K562 (cell line): ENCODE measurements around the gene PHTF1. TPM values are rescaled to one million over a fixed set of nuclear protein-coding genes. Genes with fewer than 3 reads are reported as not detected.
A peak's percentile ranks its signal among the peaks of the same experiment; 100 is the strongest.

ENCODE experiments used
- AFF1 ChIP-seq, 2 experiments: fragments of 450-650 bp; IDR thresholded peaks; 2 replicates each; pipeline ENCODE4 v1.6.1; 2018; ENCODE audit warnings: mild to moderate bottlenecking in 2 of 2, low read depth in 1 of 2; ENCODE audit not compliant: partially characterized antibody in 2 of 2
- CBFA2T2 ChIP-seq: fragments of 450-650 bp; conservative IDR thresholded peaks from 2 replicates; pipeline ENCODE4 v1.6.1; 2017; ENCODE audit warnings: mild to moderate bottlenecking
- CREB1 ChIP-seq, 2 experiments: sonication (generic) in 1 of 2; formaldehyde crosslinking in 1 of 2; IDR thresholded peaks; 2 replicates each; pipeline versions ENCODE4 v1.6.1 to v1.8.0; 2012 to 2022; ENCODE audit warnings: inconsistent platforms in 1 of 2, mild to moderate bottlenecking in 1 of 2, missing genetic modification reagents in 1 of 2, moderate library complexity in 1 of 2
- E2F8 ChIP-seq: fragments of 450-650 bp; IDR thresholded peaks from 2 replicates; pipeline ENCODE4 v1.7.1; 2018; ENCODE audit warnings: mild to moderate bottlenecking, low read depth; ENCODE audit not compliant: partially characterized antibody
- ELF1 ChIP-seq: fragments of 200-800 bp; sonication (Bioruptor generic); IDR thresholded peaks from 2 replicates; pipeline ENCODE4 v1.6.1; 2016; ENCODE audit warnings: missing genetic modification characterization, missing compliant biosample characterization
- GABPB1 ChIP-seq: sonication (generic); formaldehyde crosslinking; IDR thresholded peaks from 2 replicates; pipeline ENCODE4 v1.8.0; 2022; ENCODE audit warnings: mild to moderate bottlenecking, missing genetic modification reagents
- GATAD2A ChIP-seq: fragments of 450-650 bp; IDR thresholded peaks from 2 replicates; pipeline ENCODE4 v1.6.1; 2017
- HDAC8 ChIP-seq: fragments of 450-650 bp; IDR thresholded peaks from 2 replicates; pipeline ENCODE4 v1.6.1; 2016; ENCODE audit warnings: mild to moderate bottlenecking, missing genetic modification characterization, moderate library complexity, missing compliant biosample characterization
- LCOR ChIP-seq: sonication (generic); formaldehyde crosslinking; IDR thresholded peaks from 2 replicates; pipeline ENCODE4 v1.8.0; 2022; ENCODE audit warnings: mild to moderate bottlenecking, missing genetic modification reagents
- NR4A1 ChIP-seq, 2 experiments: fragments of 250-450 bp in 1 of 2; fragments of 450-650 bp in 1 of 2; sonication (Bioruptor Pico) in 1 of 2; IDR thresholded peaks; 2 replicates each; pipeline versions ENCODE4 v1.4.0 to v1.6.1; 2016 to 2020; ENCODE audit warnings: mild to moderate bottlenecking in 2 of 2, missing compliant biosample characterization in 1 of 2, missing genetic modification characterization in 1 of 2, moderate library complexity in 1 of 2
- POLR2G ChIP-seq: fragments of 200-400 bp; formaldehyde crosslinking; IDR thresholded peaks from 2 replicates; pipeline ENCODE4 v1.6.1; 2017; ENCODE audit warnings: low read depth, mild to moderate bottlenecking, antibody characterized with exemption, low read length, moderate library complexity
- RCOR1 ChIP-seq, 2 experiments: IDR thresholded peaks; 2 replicates each; pipeline ENCODE4 v1.6.1; 2012; ENCODE audit warnings: low read depth in 2 of 2, low read length in 2 of 2, borderline replicate concordance in 1 of 2, improper control_type of control experiment in 1 of 2
- SIN3B ChIP-seq: fragments of 450-650 bp; IDR thresholded peaks from 2 replicates; pipeline ENCODE4 v1.6.1; 2017; ENCODE audit warnings: low read depth, mild to moderate bottlenecking, moderate library complexity
- SMAD4 ChIP-seq: fragments of 250-450 bp; sonication (Bioruptor Pico); conservative IDR thresholded peaks from 2 replicates; pipeline ENCODE4 v1.8.0; 2021; ENCODE audit warnings: inconsistent platforms, mild to moderate bottlenecking, moderate library complexity
- TRIM28 ChIP-seq: fragments of 450-650 bp; IDR thresholded peaks from 2 replicates; pipeline ENCODE4 v1.6.1; 2017
- ZEB2 ChIP-seq: fragments of 450-650 bp; IDR thresholded peaks from 2 replicates; pipeline ENCODE4 v1.6.1; 2016
- ZNF253 ChIP-seq: fragments of 250-450 bp; sonication (Bioruptor Pico); conservative IDR thresholded peaks from 2 replicates; pipeline ENCODE4 v1.6.1; 2021; ENCODE audit warnings: mild to moderate bottlenecking
- ZNF655 ChIP-seq: fragments of 250-450 bp; sonication (Bioruptor Pico); IDR thresholded peaks from 2 replicates; pipeline ENCODE4 v1.5.0; 2021
- ZNF76 ChIP-seq: fragments of 250-450 bp; sonication (Bioruptor Pico); IDR thresholded peaks from 2 replicates; pipeline ENCODE4 v1.4.0; 2020; ENCODE audit warnings: mild to moderate bottlenecking, moderate library complexity, borderline replicate concordance
- ZNF785 ChIP-seq: fragments of 250-450 bp; sonication (Bioruptor Pico); IDR thresholded peaks from 2 replicates; pipeline ENCODE4 v1.4.0; 2020; ENCODE audit warnings: mild to moderate bottlenecking
- polyA plus RNA-seq, 8 experiments: library from polyadenylated mRNA; depleted of rRNA in 4 of 8; stranded (reverse) in 5 of 8; unstranded in 3 of 8; fragments of >200 nt; fragmentation: Nextera tagmentation in 2 of 8; fragmentation: Illumina TruSeq in 1 of 8; extraction: Ambion mirVana in 2 of 8; extraction: Trizol in 1 of 8; gene quantifications; 2 replicates each; pipeline versions ENCODE4 v1.2.1 to v1.2.3, GENCODE V29; 2011 to 2014; ENCODE audit warnings: inconsistent platforms in 1 of 8, missing spikeins in 1 of 8
- total RNA-seq, 7 experiments: library from RNA; depleted of rRNA in 6 of 7; stranded (reverse); fragments of >200 nt in 6 of 7; fragmentation: Illumina TruSeq in 2 of 7; extraction: Trizol in 2 of 7; gene quantifications; 2 replicates each; pipeline versions ENCODE4 v1.2.1 to v1.2.3, GENCODE V29; 2011 to 2021; ENCODE audit warnings: low replicate concordance in 1 of 7
- TF ChIP-seq, protein P1 (sequence below): fragments of 250-450 bp; sonication (Bioruptor Pico); IDR thresholded peaks from 2 replicates; pipeline ENCODE4 v1.6.1; 2021; ENCODE audit warnings: mild to moderate bottlenecking

The PHTF1 gene
- total and polyA plus RNA-seq, 9 of the 15 experiments (the other 6 are each of a cell fraction or from before 2014, with no cell fraction given) = 8.4 to 36.2 (median 23.0) TPM

GRCh38 chr1:113802367-113803007 is 43.2 kb upstream of the PHTF1 start (continued):
- TF ChIP-seq AFF1 (IDR thresholded peaks at IDR 0.05; ENCODE audit: low read depth in 1 of 2, partially characterized antibody in 2 of 2) (no peak), ZNF785 (CRISPR knock-in tag) (no peak), SMAD4 (no peak), ELF1 (tag) (no peak), LCOR (CRISPR knock-in tag) (no peak), ZNF253 (CRISPR knock-in tag) (no peak), TRIM28 (no peak), ZNF655 (no peak), NR4A1 (CRISPR knock-in tag; IDR thresholded peaks at IDR 0.05) (no peak), NR4A1 (tag; IDR thresholded peaks at IDR 0.05) (no peak), GABPB1 (CRISPR knock-in tag) (no peak), ZEB2 (peak; percentile 13; the same call in 1 of the 2 replicates), ZNF76 (CRISPR knock-in tag) (no peak), E2F8 (no peak), CREB1 (IDR thresholded peaks at IDR 0.05) (no peak), CREB1 (CRISPR knock-in tag; IDR thresholded peaks at IDR 0.05) (no peak), POLR2G (no peak), SIN3B (no peak), RCOR1 (IDR thresholded peaks at IDR 0.05; ENCODE audit: borderline replicate concordance in 1 of 2, low read depth in 2 of 2, low read length in 2 of 2) (peak in 1 of 2 experiments; percentile 10; a peak in 1 of 4 replicates), GATAD2A (no peak), HDAC8 (no peak), CBFA2T2 (peak; percentile 57)
- TF ChIP-seq, protein P1, sequence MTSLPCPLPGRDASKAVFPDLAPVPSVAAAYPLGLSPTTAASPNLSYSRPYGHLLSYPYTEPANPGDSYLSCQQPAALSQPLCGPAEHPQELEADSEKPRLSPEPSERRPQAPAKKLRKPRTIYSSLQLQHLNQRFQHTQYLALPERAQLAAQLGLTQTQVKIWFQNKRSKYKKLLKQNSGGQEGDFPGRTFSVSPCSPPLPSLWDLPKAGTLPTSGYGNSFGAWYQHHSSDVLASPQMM (CRISPR knock-in tag) = no peak
